ENCODE data around the gene PPP2R5D. TPM values are rescaled to one million over a fixed set of nuclear protein-coding genes. Genes with fewer than 3 reads are reported as not detected.
"Not testable (repeated sequence)": the region's sequence is repeated elsewhere in the genome, so short reads cannot be mapped to it uniquely, and the experiment has no call there.

PPP2R5D gene
- total RNA-seq, 1 donor from 2014 or later = 24.5 TPM

DNA sequence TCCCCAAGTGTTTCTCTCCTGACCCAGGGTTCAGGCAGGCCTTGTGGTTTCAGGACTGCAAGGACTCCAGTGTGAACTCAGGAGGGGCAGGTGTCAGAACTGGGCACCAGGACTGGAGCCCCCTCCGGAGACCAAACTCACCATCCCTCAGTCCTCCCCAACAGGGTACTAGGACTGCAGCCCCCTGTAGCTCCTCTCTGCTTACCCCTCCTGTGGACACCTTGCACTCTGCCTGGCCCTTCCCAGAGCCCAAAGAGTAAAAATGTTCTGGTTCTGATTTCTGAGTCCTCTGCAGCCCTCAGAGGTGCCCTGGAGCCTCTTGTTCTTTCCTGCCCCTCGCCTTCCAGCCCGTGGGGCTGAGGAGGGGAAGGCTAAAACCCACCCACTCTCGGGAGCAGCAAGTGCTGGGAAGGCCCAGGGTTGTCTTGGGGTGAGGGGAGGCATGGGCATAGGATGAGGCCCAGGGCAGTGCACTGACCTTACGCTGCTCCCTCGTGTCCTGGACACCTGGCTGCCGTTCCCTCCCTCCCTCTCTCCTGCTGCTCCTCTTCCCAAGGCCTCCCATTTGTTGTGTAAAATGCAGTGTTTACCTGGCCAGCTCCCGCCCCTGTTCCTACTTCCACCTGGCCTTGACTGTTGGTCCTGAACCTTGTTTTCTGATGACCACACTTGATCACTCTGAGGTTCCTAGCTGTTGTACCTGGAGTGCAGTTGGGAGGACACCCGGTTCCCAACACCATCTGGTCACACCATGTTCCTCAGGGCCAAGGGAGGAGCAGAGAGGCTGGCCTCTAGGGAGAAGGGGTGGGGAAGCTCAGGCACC lies 45.2 kb upstream of the PPP2R5D start:
- intact Hi-C loops (cut with DNase I) = no loop called here
- peaks cover under 1% of the 10 kb centered on the region for H3K4me1 ChIP-seq
- TF ChIP-seq, protein P1, sequence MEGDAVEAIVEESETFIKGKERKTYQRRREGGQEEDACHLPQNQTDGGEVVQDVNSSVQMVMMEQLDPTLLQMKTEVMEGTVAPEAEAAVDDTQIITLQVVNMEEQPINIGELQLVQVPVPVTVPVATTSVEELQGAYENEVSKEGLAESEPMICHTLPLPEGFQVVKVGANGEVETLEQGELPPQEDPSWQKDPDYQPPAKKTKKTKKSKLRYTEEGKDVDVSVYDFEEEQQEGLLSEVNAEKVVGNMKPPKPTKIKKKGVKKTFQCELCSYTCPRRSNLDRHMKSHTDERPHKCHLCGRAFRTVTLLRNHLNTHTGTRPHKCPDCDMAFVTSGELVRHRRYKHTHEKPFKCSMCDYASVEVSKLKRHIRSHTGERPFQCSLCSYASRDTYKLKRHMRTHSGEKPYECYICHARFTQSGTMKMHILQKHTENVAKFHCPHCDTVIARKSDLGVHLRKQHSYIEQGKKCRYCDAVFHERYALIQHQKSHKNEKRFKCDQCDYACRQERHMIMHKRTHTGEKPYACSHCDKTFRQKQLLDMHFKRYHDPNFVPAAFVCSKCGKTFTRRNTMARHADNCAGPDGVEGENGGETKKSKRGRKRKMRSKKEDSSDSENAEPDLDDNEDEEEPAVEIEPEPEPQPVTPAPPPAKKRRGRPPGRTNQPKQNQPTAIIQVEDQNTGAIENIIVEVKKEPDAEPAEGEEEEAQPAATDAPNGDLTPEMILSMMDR (IDR thresholded peaks at IDR 0.05) = no peak
- no peaks in the 10 kb centered on the region for H3K27me3 ChIP-seq (ENCODE audit: low read depth)
- H3K27ac ChIP-seq = no peak overlapping the region
- no peak for DNase-seq
- ATAC-seq = peak in 1 of 2 donors; percentile 34
- H3K4me3 ChIP-seq = no peak overlapping the region
- H3K9me3 ChIP-seq = no peaks in the 10 kb centered on the region
- H3K36me3 ChIP-seq = peaks cover 76% of the 10 kb centered on the region

DNA sequence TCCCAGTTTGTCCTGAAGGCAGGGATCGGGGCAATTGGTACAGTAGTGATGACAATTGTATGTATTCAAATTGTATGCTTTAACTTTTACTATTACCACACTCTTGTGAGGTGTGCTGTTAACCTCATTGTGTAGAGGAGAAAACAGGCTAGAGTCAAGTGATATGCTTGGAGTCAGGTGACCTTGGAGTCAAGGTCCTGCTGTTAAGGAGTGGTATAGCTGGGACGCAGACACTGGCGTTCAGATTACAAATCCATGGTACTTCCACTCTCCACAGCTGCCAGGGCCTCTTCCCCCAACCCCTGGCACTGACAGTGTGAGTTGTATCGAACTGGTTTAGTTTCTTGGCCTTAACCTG lies 44.6 kb upstream of the PPP2R5D start:
- no peak overlapping the region for H3K4me3 ChIP-seq
- H3K27ac ChIP-seq = no peak overlapping the region
- ATAC-seq (no peak), DNase-seq (no peak)
- TF ChIP-seq, protein P1 (IDR thresholded peaks at IDR 0.05) = no peak
- H3K27me3 ChIP-seq (ENCODE audit: low read depth) = no peaks in the 10 kb centered on the region
- intact Hi-C loops (cut with DNase I) = no loop called here
- H3K9me3 ChIP-seq = no peaks in the 10 kb centered on the region
- H3K36me3 ChIP-seq = peaks cover 72% of the 10 kb centered on the region
- H3K4me1 ChIP-seq = no peaks in the 10 kb centered on the region

DNA sequence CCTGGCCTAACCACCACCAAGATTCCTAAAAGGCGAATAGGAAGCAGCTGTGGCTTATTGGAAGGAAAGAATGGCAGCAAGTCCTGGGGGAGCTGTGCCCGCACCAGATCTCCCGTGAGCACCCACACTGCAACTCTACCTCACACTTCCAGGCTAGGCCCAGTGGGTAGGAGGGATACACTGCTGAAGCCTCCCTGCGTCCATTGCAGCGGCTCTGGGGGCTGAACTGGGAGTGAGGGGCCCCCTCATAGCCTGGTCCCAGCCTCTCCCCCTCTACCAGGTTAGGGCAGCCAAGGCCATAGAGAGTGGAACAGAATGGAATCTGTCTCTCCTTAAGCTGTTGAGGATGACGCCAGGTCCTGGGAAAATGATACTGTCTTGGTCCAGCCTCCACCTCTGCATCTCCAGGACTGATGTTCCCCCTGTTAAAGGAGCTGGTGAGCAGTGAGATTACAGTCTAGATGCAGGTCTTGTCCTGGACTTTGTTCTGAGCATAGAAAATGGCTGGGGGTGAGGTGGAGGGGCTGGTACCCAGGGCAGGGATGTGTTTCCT lies 43.8 kb upstream of the PPP2R5D start:
- no peak overlapping the region for H3K27ac ChIP-seq
- no peaks in the 10 kb centered on the region for H3K27me3 ChIP-seq (ENCODE audit: low read depth)
- ATAC-seq = no peak
- DNase-seq = no peak
- intact Hi-C loops (cut with DNase I) = no loop called here
- H3K9me3 ChIP-seq = no peaks in the 10 kb centered on the region
- H3K4me3 ChIP-seq = no peak overlapping the region
- TF ChIP-seq, protein P1 (IDR thresholded peaks at IDR 0.05) = no peak
- H3K4me1 ChIP-seq = no peaks in the 10 kb centered on the region
- H3K36me3 ChIP-seq = peaks cover 64% of the 10 kb centered on the region

GRCh38 chr6:42941356-42941755 lies 43.0 kb upstream of the PPP2R5D start:
- ATAC-seq = peak; percentile 15 to 64
- H3K9me3 ChIP-seq; H3K27ac ChIP-seq; intact Hi-C loops (cut with DNase I); DNase-seq; H3K4me1 ChIP-seq; H3K4me3 ChIP-seq; H3K27me3 ChIP-seq (ENCODE audit: low read depth): not testable (repeated sequence)
- H3K36me3 ChIP-seq = peaks cover 56% of the 10 kb centered on the region

DNA sequence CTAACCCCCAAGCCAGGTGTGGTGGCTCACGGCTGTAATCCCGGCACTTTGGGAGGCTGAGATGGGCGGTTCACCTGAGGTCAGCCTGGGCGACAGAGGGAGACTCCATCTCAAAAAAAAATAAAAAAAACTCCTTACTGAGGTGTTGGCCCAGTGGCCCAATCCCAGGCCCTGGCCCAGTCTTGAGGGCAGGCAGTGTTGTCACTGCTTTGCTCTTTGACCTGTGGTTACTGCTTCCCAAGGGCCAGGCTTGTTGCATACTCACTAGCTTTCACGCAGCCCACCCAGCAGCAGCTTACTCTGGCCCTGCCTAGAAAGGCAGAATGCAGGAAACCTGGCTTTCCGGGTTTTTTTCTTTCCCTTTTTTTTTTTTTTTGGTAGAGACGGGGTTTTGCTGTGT lies 41.9 kb upstream of the PPP2R5D start:
- no peak for DNase-seq
- Histone ChIP-seq H3K4me3 (no peak overlapping the region), H3K27me3 (ENCODE audit: low read depth) (no peaks in the 10 kb centered on the region), H3K9me3 (no peaks in the 10 kb centered on the region), H3K36me3 (peaks cover 45% of the 10 kb centered on the region), H3K27ac (no peak overlapping the region), H3K4me1 (no peaks in the 10 kb centered on the region)
- TF ChIP-seq, protein P1 (IDR thresholded peaks at IDR 0.05) = no peak
- ATAC-seq = no peak
- intact Hi-C loops (cut with DNase I) = no loop called here

GRCh38 chr6:42947950-42948349 lies 36.4 kb upstream of the PPP2R5D start:
- DNase-seq (no peak), ATAC-seq (no peak)
- Histone ChIP-seq H3K9me3 (no peaks in the 10 kb centered on the region), H3K4me3 (no peak overlapping the region), H3K27me3 (ENCODE audit: low read depth) (no peaks in the 10 kb centered on the region), H3K4me1 (no peaks in the 10 kb centered on the region), H3K27ac (no peak overlapping the region), H3K36me3 (peaks cover 13% of the 10 kb centered on the region)
- TF ChIP-seq, protein P1 (IDR thresholded peaks at IDR 0.05) = no peak
- intact Hi-C loops (cut with DNase I) = no loop called here
